Transverse colon (tissue), 4 donors: ENCODE measurements around the gene ZNF574. TPM values are rescaled to one million over a fixed set of nuclear protein-coding genes. Genes with fewer than 3 reads are reported as not detected.
A peak's percentile ranks its signal among the peaks of the same experiment; 100 is the strongest.

Experiments
- DNase-seq: peaks from one replicate; pipeline ENCODE4 v3.0.0-alpha.2; 2019
- H3K27ac ChIP-seq, 4 donors: fragments of 200-600 bp; sonication (generic); 2 replicates each; pipeline ENCODE4 v1.5.1; 2016 to 2018; ENCODE audit warnings: inconsistent platforms in 4 of 4
- H3K27me3 ChIP-seq: fragments of 200-600 bp; sonication (generic); 2 replicates; pipeline ENCODE4 v1.5.1; 2017; ENCODE audit warnings: inconsistent platforms
- H3K36me3 ChIP-seq, 4 donors: fragments of 200-600 bp; sonication (generic); 2 replicates each; pipeline ENCODE4 v1.5.1; 2017 to 2019; ENCODE audit warnings: inconsistent platforms in 4 of 4
- H3K4me1 ChIP-seq, 4 donors: fragments of 200-600 bp; sonication (generic); 2 replicates each; pipeline ENCODE4 v1.5.1; 2017 to 2020; ENCODE audit warnings: inconsistent platforms in 4 of 4
- H3K4me3 ChIP-seq, 4 donors: fragments of 200-600 bp; sonication (generic); 1 replicate in 1 of 4; 2 replicates in 3 of 4; pipeline versions ENCODE4 v1.5.1 to v1.6.1; 2017 to 2019; ENCODE audit warnings: inconsistent platforms in 4 of 4
- H3K9me3 ChIP-seq, 2 donors: fragments of 200-600 bp; sonication (generic); 2 replicates each; pipeline ENCODE4 v1.5.1; 2017 to 2019; ENCODE audit warnings: inconsistent platforms in 2 of 2
- EP300 ChIP-seq: sonication (generic); formaldehyde crosslinking; IDR thresholded peaks from one replicate; pipeline ENCODE4 v1.6.1; 2017; ENCODE audit warnings: antibody characterized with exemption, low read depth
- POLR2A ChIP-seq: fragments of 450-650 bp; IDR thresholded peaks from one replicate; pipeline ENCODE4 v1.6.1; 2016; ENCODE audit warnings: antibody characterized with exemption, mild to moderate bottlenecking, moderate library complexity
- POLR2AphosphoS5 ChIP-seq, 3 donors: sonication (generic); formaldehyde crosslinking; IDR thresholded peaks; one replicate each; pipeline ENCODE4 v1.6.1; 2016; ENCODE audit warnings: antibody characterized with exemption in 3 of 3
- WGBS, 2 donors: methylation state at CpG; one replicate each; pipeline ENCODE4 v1.1.5; 2018; ENCODE audit warnings: low coverage in 1 of 2; 5-methylcytosine and 5-hydroxymethylcytosine counted together
- in situ Hi-C, 4 donors: fragments of 200-750 bp; cut with MboI; loops; one replicate each; pipeline versions ENCODE4 v1.15.0 to v1.15.1; 2017; ENCODE audit warnings: low sequenced_read_pairs in 3 of 4, low pct_ligation_motif_present in 1 of 4, low pct_unique_long_range_greater_than_20kb in 1 of 4
- intact Hi-C: fragments of 100-400 bp; cut with DNase I; formaldehyde crosslinking; loops from one replicate; pipeline ENCODE4 v1.15.1; 2023; ENCODE audit warnings: low total_unique reads
- total RNA-seq, 4 donors: library from RNA; depleted of rRNA; stranded (reverse); fragments of >200 nt; gene quantifications; one replicate each; pipeline ENCODE4 v1.1.0, GENCODE V29; 2016
- TF ChIP-seq, protein P1 (sequence below), 5 experiments: fragments of 200-600 bp in 3 of 5; fragments of 450-650 bp in 2 of 5; sonication (generic) in 3 of 5; IDR thresholded peaks; 1 replicate in 2 of 5; 2 replicates in 3 of 5; pipeline ENCODE4 v1.5.1; 2016 to 2017; ENCODE audit warnings: antibody characterized with exemption in 5 of 5, inconsistent platforms in 3 of 5, mild to moderate bottlenecking in 2 of 5, moderate library complexity in 1 of 5

The ZNF574 gene
- total RNA-seq, 4 donors from 2014 or later: 8.0 to 18.7 (median 16.5) TPM

GRCh38 chr19:42074513-42075363 is 1.2 kb upstream of the ZNF574 start:
- intact Hi-C loops: no loop called here
- TF ChIP-seq EP300 (no peak), POLR2A (no peak)
- TF ChIP-seq, protein P1, sequence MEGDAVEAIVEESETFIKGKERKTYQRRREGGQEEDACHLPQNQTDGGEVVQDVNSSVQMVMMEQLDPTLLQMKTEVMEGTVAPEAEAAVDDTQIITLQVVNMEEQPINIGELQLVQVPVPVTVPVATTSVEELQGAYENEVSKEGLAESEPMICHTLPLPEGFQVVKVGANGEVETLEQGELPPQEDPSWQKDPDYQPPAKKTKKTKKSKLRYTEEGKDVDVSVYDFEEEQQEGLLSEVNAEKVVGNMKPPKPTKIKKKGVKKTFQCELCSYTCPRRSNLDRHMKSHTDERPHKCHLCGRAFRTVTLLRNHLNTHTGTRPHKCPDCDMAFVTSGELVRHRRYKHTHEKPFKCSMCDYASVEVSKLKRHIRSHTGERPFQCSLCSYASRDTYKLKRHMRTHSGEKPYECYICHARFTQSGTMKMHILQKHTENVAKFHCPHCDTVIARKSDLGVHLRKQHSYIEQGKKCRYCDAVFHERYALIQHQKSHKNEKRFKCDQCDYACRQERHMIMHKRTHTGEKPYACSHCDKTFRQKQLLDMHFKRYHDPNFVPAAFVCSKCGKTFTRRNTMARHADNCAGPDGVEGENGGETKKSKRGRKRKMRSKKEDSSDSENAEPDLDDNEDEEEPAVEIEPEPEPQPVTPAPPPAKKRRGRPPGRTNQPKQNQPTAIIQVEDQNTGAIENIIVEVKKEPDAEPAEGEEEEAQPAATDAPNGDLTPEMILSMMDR (IDR thresholded peaks at IDR 0.05): peak in 2 of 5 experiments; percentile 19 to 21
- 56 to 80% methylated on average over 13 to 26 of the region's 27 CpGs for WGBS, 2 donors
- in situ Hi-C loops: no loop called here
- peaks cover 18 to 34% (median 24%) of the 10 kb centered on the region in 4 donors for H3K4me1 ChIP-seq
- H3K36me3 ChIP-seq: peaks cover 0 to 11% (median under 1%) of the 10 kb centered on the region in 4 donors
- peaks cover 6% of the 10 kb centered on the region for H3K27me3 ChIP-seq
- H3K9me3 ChIP-seq: no peaks in the 10 kb centered on the region
- peak overlapping the region; percentile 94 to 99 (median 98) for H3K27ac ChIP-seq
- peak; percentile 43 for DNase-seq
- peak overlapping the region; percentile 69 to 97 (median 82) for H3K4me3 ChIP-seq

DNA sequence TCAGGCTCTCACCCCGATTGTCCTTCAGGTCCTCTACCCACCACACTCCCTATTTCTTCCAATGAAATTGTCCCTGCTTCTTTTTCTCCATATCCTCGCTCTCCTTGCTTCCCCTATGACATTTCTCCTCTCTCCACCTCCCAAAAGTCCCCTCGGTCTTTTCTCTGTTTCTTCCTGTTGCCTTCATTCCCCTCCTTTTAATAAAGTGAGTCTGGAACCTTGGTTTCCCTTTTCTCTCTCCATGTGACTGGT is 676 bp upstream of the ZNF574 start:
- Histone ChIP-seq H3K36me3 (peaks cover 0 to 14% (median 3%) of the 10 kb centered on the region in 4 donors), H3K27ac (peak overlapping the region; percentile 94 to 99 (median 98)), H3K4me1 (peaks cover 18 to 29% (median 20%) of the 10 kb centered on the region in 4 donors), H3K4me3 (peak overlapping the region; percentile 69 to 97 (median 82)), H3K27me3 (peaks cover under 1% of the 10 kb centered on the region), H3K9me3 (no peaks in the 10 kb centered on the region)
- in situ Hi-C loops (no loop called here), intact Hi-C loops (no loop called here)
- DNase-seq: no peak
- 0 to 8% methylated on average over 2 to 3 of the region's 3 CpGs for WGBS, 2 donors
- TF ChIP-seq, protein P1 (IDR thresholded peaks at IDR 0.05): no peak
- no peak for TF ChIP-seq EP300
- TF ChIP-seq POLR2A: no peak
- TF ChIP-seq POLR2AphosphoS5 (IDR thresholded peaks at IDR 0.05): no peak

DNA sequence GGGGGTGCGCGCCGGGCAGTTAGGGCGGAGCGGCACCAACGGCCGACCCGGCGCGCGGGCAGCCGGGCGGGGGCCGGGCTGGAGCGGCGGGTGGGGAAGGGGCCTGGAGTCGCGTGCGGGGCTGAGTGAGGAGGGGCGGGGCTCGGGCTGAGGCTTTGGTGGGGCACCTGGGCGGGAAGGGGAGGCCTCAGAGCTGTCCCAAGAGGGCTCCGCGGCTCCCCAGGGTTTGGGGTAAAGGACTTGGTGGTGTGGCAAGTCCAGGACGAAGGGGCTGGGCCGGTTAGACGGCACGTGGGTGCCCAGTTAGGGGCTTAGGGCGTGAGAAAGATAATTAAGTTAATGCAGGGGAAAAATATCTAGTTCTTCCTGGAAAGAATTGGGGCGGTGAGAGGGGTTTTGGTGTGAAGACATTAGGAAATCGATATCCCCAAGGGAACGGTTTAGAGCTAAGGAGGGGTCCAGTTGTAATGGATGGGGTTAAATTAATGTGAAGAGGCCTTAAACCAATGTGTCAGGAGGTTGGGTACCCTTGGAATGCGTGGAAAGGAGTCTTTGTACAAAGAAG is 496 bp downstream of the ZNF574 start:
- peak; percentile 58 for DNase-seq
- intact Hi-C loops: no loop called here
- in situ Hi-C loops: no loop called here

DNA sequence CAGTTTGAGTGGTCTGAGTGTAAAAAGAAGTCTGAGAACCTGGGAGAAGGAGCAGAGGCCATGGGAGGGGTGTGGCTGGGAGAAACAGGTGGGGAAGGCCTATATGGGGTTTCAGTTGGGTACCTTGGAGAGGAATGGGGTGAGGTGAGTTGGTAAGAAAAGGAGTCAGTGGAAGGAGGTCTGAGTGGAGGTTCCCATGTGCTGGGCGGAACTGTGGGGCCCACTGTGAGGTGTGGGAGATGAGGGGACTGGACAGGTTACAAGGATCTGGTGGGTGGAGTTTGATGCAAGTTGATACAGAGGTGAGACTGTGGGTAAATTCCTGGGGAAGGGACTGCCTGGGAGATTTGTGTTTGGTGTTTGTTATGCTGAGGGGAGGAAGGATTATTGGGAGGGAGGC is 2.1 kb downstream of the ZNF574 start:
- Histone ChIP-seq H3K9me3 (no peaks in the 10 kb centered on the region), H3K27ac (no peak overlapping the region), H3K4me3 (no peak overlapping the region), H3K27me3 (no peaks in the 10 kb centered on the region), H3K36me3 (peaks cover 0 to 28% (median 11%) of the 10 kb centered on the region in 4 donors), H3K4me1 (peaks cover 18 to 47% (median 25%) of the 10 kb centered on the region in 4 donors)
- DNase-seq: no peak
- no peak for TF ChIP-seq POLR2A
- no peak for TF ChIP-seq EP300
- no peak for TF ChIP-seq POLR2AphosphoS5 (IDR thresholded peaks at IDR 0.05)
- TF ChIP-seq, protein P1 (IDR thresholded peaks at IDR 0.05): no peak
- WGBS, 2 donors: 86 to 100% methylated on average over 1 of the region's 1 CpG
- intact Hi-C loops: no loop called here
- in situ Hi-C loops: no loop called here

More for the DNA sequence above, 496 bp downstream of the ZNF574 start:
- Histone ChIP-seq H3K27me3 (no peaks in the 10 kb centered on the region), H3K9me3 (no peaks in the 10 kb centered on the region), H3K27ac (peak overlapping the region; percentile 94 to 99 (median 96)), H3K36me3 (peaks cover 0 to 26% (median 11%) of the 10 kb centered on the region in 4 donors), H3K4me3 (peak overlapping the region; percentile 94 to 97 (median 96)), H3K4me1 (peaks cover 18 to 33% (median 20%) of the 10 kb centered on the region in 4 donors)
- WGBS, 2 donors: 0 to 1% methylated on average over 9 to 12 of the region's 33 CpGs
- TF ChIP-seq POLR2AphosphoS5 (IDR thresholded peaks at IDR 0.05) (no peak), EP300 (no peak), POLR2A (no peak)
- TF ChIP-seq, protein P1 (IDR thresholded peaks at IDR 0.05): no peak
